Left ventricle myocardium superior (tissue), 1 donor: ENCODE data around the gene GRAMD1B. TPM values are rescaled to one million over a fixed set of nuclear protein-coding genes. Genes with fewer than 3 reads are reported as not detected.

Source experiments
- ATAC-seq: fragments of 200-7000 bp; cut with Tn5 transposase; one replicate; pipeline ENCODE4 v1.9.1; 2020; ENCODE audit warnings: mild to moderate bottlenecking, moderate library complexity
- DNase-seq: peaks from one replicate; pipeline ENCODE4 v3.0.0-alpha.2; 2020
- intact Hi-C: fragments of 100-400 bp; cut with micrococcal nuclease; formaldehyde crosslinking; loops from one replicate; pipeline ENCODE4 v1.11.0; 2022
- total RNA-seq: library from RNA; stranded (reverse); fragmentation: NEBNext Ultra II Directional; extraction: Animal tissue kit (Norgen Biotek cat#: 25700); gene quantifications from one replicate; pipeline ENCODE4 v1.2.1, GENCODE V29; 2021
- donor health status: DM: no; HTN: yes; CAD: no; lungs with severe emphysema.

The GRAMD1B gene
- total RNA-seq, 1 donor from 2014 or later = 12.2 TPM

GRCh38 chr11:123469586-123469985 lies 39.5 kb downstream of the GRAMD1B start:
- ATAC-seq (no peak), DNase-seq (no peak)
- intact Hi-C loops = no loop called here

GRCh38 chr11:123470842-123471241 lies 40.8 kb downstream of the GRAMD1B start:
- intact Hi-C loops = no loop called here
- no peak for ATAC-seq
- DNase-seq = no peak

GRCh38 chr11:123472236-123472935 lies 42.3 kb downstream of the GRAMD1B start:
- DNase-seq = no peak
- ATAC-seq = no peak
- intact Hi-C loops = no loop called here

- no peak for ATAC-seq
- no peak for DNase-seq
- intact Hi-C loops = no loop called here
Observed at GRCh38 chr11:123473941-123474677, 44.0 kb downstream of the GRAMD1B start.

- ATAC-seq (peak; percentile 19), DNase-seq (no peak)
- intact Hi-C loops = loop anchor here (5.0 kb wide), 1 partner anchor 173 kb away; no protein-coding TSS in a partner anchor
Observed at GRCh38 chr11:123474994-123475393, 44.9 kb downstream of the GRAMD1B start.

GRCh38 chr11:123475469-123475868 lies 45.4 kb downstream of the GRAMD1B start:
- intact Hi-C loops = loop anchor here (5.0 kb wide), 1 partner anchor 173 kb away; no protein-coding TSS in a partner anchor
- ATAC-seq = peak; percentile 27
- DNase-seq = no peak

GRCh38 chr11:123477205-123477907 lies 47.3 kb downstream of the GRAMD1B start:
- intact Hi-C loops = loop anchor here (5.0 kb wide), 1 partner anchor 175 kb away; no protein-coding TSS in a partner anchor
- no peak for DNase-seq
- ATAC-seq = no peak

GRCh38 chr11:123478352-123478987 lies 48.4 kb downstream of the GRAMD1B start:
- intact Hi-C loops = loop anchor here (5.0 kb wide), 1 partner anchor 176 kb away; no protein-coding TSS in a partner anchor
- DNase-seq = peak; percentile 49

GRCh38 chr11:123479048-123479837 lies 49.2 kb downstream of the GRAMD1B start:
- intact Hi-C loops = loop anchor here (5.0 kb wide), 1 partner anchor 177 kb away; no protein-coding TSS in a partner anchor
- DNase-seq (no peak), ATAC-seq (no peak)

More at GRCh38 chr11:123478352-123478987, 48.4 kb downstream of the GRAMD1B start:
- ATAC-seq = peak; percentile 63

GRCh38 chr11:123480290-123480815 lies 50.3 kb downstream of the GRAMD1B start:
- intact Hi-C loops = no loop called here
- DNase-seq (no peak), ATAC-seq (no peak)

GRCh38 chr11:123480882-123481281 lies 50.8 kb downstream of the GRAMD1B start:
- ATAC-seq = no peak
- intact Hi-C loops = no loop called here
- no peak for DNase-seq

- intact Hi-C loops = no loop called here
- ATAC-seq = no peak
- no peak for DNase-seq
Observed at GRCh38 chr11:123481640-123482039, 51.6 kb downstream of the GRAMD1B start.

GRCh38 chr11:123482218-123482617 lies 52.1 kb downstream of the GRAMD1B start:
- intact Hi-C loops = no loop called here
- no peak for DNase-seq
- ATAC-seq = no peak

- no peak for ATAC-seq
- intact Hi-C loops = no loop called here
- DNase-seq = no peak
Observed at GRCh38 chr11:123483058-123483457, 53.0 kb downstream of the GRAMD1B start.

- intact Hi-C loops = no loop called here
- DNase-seq (no peak), ATAC-seq (no peak)
Observed at GRCh38 chr11:123483466-123483865, 53.4 kb downstream of the GRAMD1B start.

- intact Hi-C loops = no loop called here
- ATAC-seq = no peak
- no peak for DNase-seq
Observed at GRCh38 chr11:123484448-123484847, 54.4 kb downstream of the GRAMD1B start.

GRCh38 chr11:123487157-123487744 lies 57.2 kb downstream of the GRAMD1B start:
- ATAC-seq = peak; percentile 71
- DNase-seq = no peak
- intact Hi-C loops = no loop called here

- DNase-seq (no peak), ATAC-seq (no peak)
- intact Hi-C loops = no loop called here
Observed at GRCh38 chr11:123490527-123490926, 60.5 kb downstream of the GRAMD1B start.
